Pancreas (tissue), 10 donors: ENCODE results near the gene ROR1. TPM values are rescaled to one million over a fixed set of nuclear protein-coding genes. Genes with fewer than 3 reads are reported as not detected.
A peak's percentile ranks its signal among the peaks of the same experiment; 100 is the strongest.

Experiments
- ATAC-seq, 4 donors: fragments of 200-7000 bp; cut with Tn5 transposase; one replicate each; pipeline versions ENCODE4 v1.8.0 to v1.9.1; 2020; ENCODE audit warnings: mild to moderate bottlenecking in 4 of 4, moderate library complexity in 4 of 4
- DNase-seq, 6 donors: peaks; one replicate each; pipeline ENCODE4 v3.0.0-alpha.2; 2020
- FAIRE-seq: peaks from 2 replicates; lab custom pipeline; 2012; peaks lifted over from hg19 to GRCh38; lab: Jason Lieb, UNC
- H3K27ac ChIP-seq, 4 donors: fragments of 200-600 bp; sonication (generic); 1 replicate in 3 of 4; 2 replicates in 1 of 4; pipeline versions ENCODE4 v1.5.0 to v1.8.0; 2020
- H3K27me3 ChIP-seq, 4 donors: fragments of 200-600 bp; one replicate each; pipeline ENCODE4 v1.8.0; 2021
- H3K36me3 ChIP-seq, 3 donors: fragments of 200-600 bp; sonication (generic) in 1 of 3; one replicate each; pipeline versions ENCODE4 v1.5.0 to v1.8.0; 2020 to 2021
- H3K4me1 ChIP-seq, 3 donors: fragments of 200-600 bp; one replicate each; pipeline ENCODE4 v1.8.0; 2021
- H3K4me3 ChIP-seq, 4 donors: fragments of 200-600 bp; sonication (generic) in 2 of 4; one replicate each; pipeline versions ENCODE4 v1.5.0 to v1.8.0; 2020 to 2021
- H3K9me3 ChIP-seq, 4 donors: fragments of 200-600 bp; one replicate each; pipeline ENCODE4 v1.8.0; 2021
- WGBS, 2 donors: extraction: QIAGEN DNeasy Blood & Tissue Kit; methylation state at CpG; one replicate each; pipeline ENCODE4 v1.1.7; 2013; 5-methylcytosine and 5-hydroxymethylcytosine counted together
- intact Hi-C, 3 donors: fragments of 100-400 bp; cut with DNase I; formaldehyde crosslinking; loops; one replicate each; pipeline versions ENCODE4 v1.11.1 to v1.14.2; 2022
- polyA plus RNA-seq, 2 donors: library from polyadenylated mRNA; stranded (reverse); fragments of 200-250 nt; gene quantifications; one replicate each; pipeline ENCODE4 v1.2.3, GENCODE V29; 2013
- total RNA-seq, 6 donors: library from RNA; stranded (reverse); fragmentation: NEBNext Ultra II Directional in 4 of 6; extraction: Animal tissue kit (Norgen Biotek cat#: 25700) in 4 of 6; gene quantifications; one replicate each; pipeline versions ENCODE4 v1.2.1 to v1.2.4, GENCODE V29; 2021 to 2023
- TF ChIP-seq, protein P1 (sequence below), 4 donors: fragments of 200-600 bp; sonication (generic) in 3 of 4; IDR thresholded peaks; one replicate each; pipeline versions ENCODE4 v1.5.0 to v1.8.0; 2021; ENCODE audit warnings: antibody characterized with exemption in 4 of 4
- donor health status: healthy with polysubstance abuse.
- donor health status: DM: no; HTN: no; CAD: no; lungs with moderate emphysema.
- donor health status: DM: no; HTN: no; CAD: no.
- donor health status: control.
- donor health status: control.
- donor health status: Bipolar disorder and iron deficiency.
- donor health status: DM: yes; HTN: yes; CAD: no.
- donor health status: DM: no; HTN: no; CAD: no.
- donor health status: DM: no; HTN: no; CAD: no.
- donor health status: DM: yes; HTN: yes; CAD: no.

ROR1 gene
- total and polyA plus RNA-seq, 8 donors: 1.3 to 18.5 (median 7.3) TPM

DNA sequence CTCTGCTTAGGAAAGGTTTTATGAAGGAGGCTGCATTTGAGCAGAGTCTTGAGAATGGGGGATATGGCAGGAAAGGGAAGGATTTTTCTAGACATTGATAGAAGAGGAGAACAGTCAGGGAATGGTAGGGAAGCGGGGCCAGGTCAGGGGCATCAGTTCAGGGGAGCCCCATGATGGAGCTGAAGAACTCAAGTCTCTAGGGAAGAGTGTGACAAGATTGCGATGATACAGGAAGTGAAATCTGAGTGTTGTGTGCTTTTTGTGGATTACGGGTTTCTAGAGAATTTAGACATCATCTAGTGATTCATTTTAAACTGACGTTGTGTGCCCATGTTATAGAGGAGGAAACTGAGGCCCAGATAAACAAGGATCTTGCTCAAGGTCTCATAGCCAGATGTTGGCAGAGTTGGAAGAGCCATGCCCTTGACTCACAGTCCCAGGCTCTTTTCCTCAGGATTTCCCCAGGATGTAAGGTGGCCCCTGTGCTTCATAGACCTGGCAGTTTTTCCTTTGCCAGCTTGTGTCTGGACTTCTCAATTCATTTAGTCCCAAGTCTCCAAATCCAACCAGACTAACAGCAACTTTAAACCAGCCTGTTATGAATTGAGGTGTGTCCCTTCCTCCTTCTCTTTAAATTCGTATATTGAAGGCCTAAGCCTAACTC is 130.3 kb downstream of the ROR1 start:
- WGBS, 2 donors: 89 to 92% methylated on average over 5 of the region's 5 CpGs

DNA sequence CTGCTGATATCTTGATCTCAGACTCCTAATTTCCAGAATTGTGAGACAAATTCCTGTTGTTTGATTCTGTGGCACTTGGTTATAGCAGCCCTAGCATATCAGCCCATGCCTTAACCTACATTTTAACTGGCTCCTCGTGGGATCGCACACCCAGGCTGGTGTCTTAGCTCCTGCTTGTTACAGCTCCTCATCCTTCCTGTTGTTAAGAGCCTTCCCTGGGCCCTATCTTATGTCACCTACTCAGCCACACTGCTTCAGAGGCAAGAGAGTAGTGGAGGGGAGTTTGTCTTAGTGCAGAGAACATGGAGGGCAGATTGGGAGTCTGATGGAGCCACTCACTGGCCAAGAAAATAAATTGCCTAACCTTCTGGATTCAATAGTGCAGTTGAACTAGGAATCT is 131.0 kb downstream of the ROR1 start:
- no peaks in the 10 kb centered on the region for H3K36me3 ChIP-seq

More for the DNA sequence above, 130.3 kb downstream of the ROR1 start:
- H3K9me3 ChIP-seq: no peaks in the 10 kb centered on the region
- intact Hi-C loops: no loop called here
- H3K27ac ChIP-seq: no peak overlapping the region
- TF ChIP-seq, protein P1, sequence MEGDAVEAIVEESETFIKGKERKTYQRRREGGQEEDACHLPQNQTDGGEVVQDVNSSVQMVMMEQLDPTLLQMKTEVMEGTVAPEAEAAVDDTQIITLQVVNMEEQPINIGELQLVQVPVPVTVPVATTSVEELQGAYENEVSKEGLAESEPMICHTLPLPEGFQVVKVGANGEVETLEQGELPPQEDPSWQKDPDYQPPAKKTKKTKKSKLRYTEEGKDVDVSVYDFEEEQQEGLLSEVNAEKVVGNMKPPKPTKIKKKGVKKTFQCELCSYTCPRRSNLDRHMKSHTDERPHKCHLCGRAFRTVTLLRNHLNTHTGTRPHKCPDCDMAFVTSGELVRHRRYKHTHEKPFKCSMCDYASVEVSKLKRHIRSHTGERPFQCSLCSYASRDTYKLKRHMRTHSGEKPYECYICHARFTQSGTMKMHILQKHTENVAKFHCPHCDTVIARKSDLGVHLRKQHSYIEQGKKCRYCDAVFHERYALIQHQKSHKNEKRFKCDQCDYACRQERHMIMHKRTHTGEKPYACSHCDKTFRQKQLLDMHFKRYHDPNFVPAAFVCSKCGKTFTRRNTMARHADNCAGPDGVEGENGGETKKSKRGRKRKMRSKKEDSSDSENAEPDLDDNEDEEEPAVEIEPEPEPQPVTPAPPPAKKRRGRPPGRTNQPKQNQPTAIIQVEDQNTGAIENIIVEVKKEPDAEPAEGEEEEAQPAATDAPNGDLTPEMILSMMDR (IDR thresholded peaks at IDR 0.05): no peak
- no peak for ATAC-seq
- H3K4me1 ChIP-seq: peaks cover 16 to 42% (median 34%) of the 10 kb centered on the region in 3 donors
- H3K36me3 ChIP-seq: no peaks in the 10 kb centered on the region
- no peak for FAIRE-seq
- no peak for DNase-seq
- no peaks in the 10 kb centered on the region for H3K27me3 ChIP-seq
- no peak overlapping the region for H3K4me3 ChIP-seq

DNA sequence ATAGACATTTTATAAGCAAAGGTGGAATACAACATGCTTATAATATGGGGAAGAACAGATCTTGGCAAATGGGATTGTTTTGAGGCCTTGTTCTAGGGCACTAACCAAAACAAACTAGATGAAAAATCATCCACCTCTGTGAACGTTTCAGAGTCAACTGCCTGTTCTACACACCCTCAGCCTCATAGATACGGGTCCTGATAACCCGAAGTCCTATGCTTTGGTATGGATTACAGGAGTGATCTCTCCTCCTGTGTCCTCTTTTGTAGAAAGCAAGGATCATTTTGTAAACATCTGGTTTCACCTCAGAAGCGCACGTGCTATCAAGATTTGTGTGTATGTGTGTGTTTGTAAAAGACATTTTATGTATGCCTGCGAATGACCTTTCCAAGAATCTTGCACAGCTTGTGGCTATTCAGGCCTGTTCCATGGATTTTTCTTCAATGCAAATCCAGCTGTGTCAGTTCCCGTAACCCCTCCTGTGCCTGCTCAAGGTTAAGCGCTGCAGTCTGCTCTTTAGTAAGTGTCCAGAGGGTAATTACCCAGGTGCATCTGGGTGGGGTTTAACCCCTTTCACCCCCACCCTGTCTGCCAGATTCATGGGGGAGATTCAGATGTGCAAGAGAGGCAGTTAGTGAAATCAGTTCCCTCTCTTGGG is 132.4 kb downstream of the ROR1 start:
- Histone ChIP-seq H3K36me3 (no peaks in the 10 kb centered on the region), H3K27me3 (no peaks in the 10 kb centered on the region), H3K4me1 (peaks cover 16 to 41% (median 34%) of the 10 kb centered on the region in 3 donors), H3K27ac (peak overlapping the region in 2 of 4 donors; percentile 23 to 34), H3K9me3 (no peaks in the 10 kb centered on the region), H3K4me3 (no peak overlapping the region)
- WGBS, 2 donors: 32 to 40% methylated on average over 8 of the region's 8 CpGs
- TF ChIP-seq, protein P1 (IDR thresholded peaks at IDR 0.05): no peak
- DNase-seq (peak in 2 of 6 donors; percentile 50 to 61), ATAC-seq (peak; percentile 64 to 84 (median 78)), FAIRE-seq (no peak)
- intact Hi-C loops: no loop called here

More for the DNA sequence above, 131.0 kb downstream of the ROR1 start:
- Histone ChIP-seq H3K9me3 (no peaks in the 10 kb centered on the region), H3K27me3 (no peaks in the 10 kb centered on the region), H3K4me3 (no peak overlapping the region), H3K4me1 (peaks cover 16 to 41% (median 34%) of the 10 kb centered on the region in 3 donors), H3K27ac (no peak overlapping the region)
- intact Hi-C loops: no loop called here
- WGBS, 2 donors: 95% methylated on average over 2 of the region's 2 CpGs
- FAIRE-seq (no peak), ATAC-seq (no peak), DNase-seq (no peak)
- TF ChIP-seq, protein P1 (IDR thresholded peaks at IDR 0.05): no peak

DNA sequence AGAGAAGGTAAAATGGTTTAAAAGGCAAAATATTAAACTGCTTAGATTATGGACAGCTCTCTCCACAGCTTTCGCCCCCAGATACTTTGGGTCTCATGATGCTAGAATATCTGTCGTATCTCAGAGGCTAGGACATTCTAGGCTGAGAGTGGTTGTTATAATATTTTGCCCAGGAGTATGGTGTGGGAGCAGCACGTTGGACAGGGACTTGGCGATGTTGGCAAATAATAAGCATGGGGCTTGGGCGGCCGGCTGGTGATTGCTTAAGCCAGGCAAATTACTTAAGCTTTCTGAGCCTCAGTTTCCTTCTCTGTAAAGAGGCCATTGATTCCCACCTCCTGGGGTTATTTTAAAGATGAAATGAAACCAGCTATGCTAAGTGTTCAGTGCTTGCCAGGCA is 133.2 kb downstream of the ROR1 start:
- DNase-seq: no peak
- H3K27ac ChIP-seq: peak overlapping the region in 1 of 4 donors; percentile 34
- H3K4me1 ChIP-seq: peaks cover 16 to 41% (median 34%) of the 10 kb centered on the region in 3 donors
- no peak overlapping the region for H3K4me3 ChIP-seq
- intact Hi-C loops: no loop called here
- H3K36me3 ChIP-seq: no peaks in the 10 kb centered on the region
- 48 to 64% methylated on average over 6 of the region's 6 CpGs for WGBS, 2 donors
- no peaks in the 10 kb centered on the region for H3K9me3 ChIP-seq
- FAIRE-seq: no peak
- peak; percentile 58 to 77 (median 70) for ATAC-seq
- H3K27me3 ChIP-seq: no peaks in the 10 kb centered on the region
- TF ChIP-seq, protein P1 (IDR thresholded peaks at IDR 0.05): no peak
